H1 (cell line): ENCODE results near the gene PCDHGB5.

ENCODE experiments used
- EP300 ChIP-seq, 2 experiments: IDR thresholded peaks; 1 replicate in 1 of 2; 2 replicates in 1 of 2; pipeline ENCODE4 v1.6.1; 2011 to 2012; ENCODE audit warnings: low read depth in 2 of 2, low read length in 2 of 2, mild to moderate bottlenecking in 2 of 2, borderline replicate concordance in 1 of 2, inconsistent platforms in 1 of 2, moderate library complexity in 1 of 2
- EZH2 ChIP-seq: fragments of 200-600 bp; sonication (generic); IDR thresholded peaks from 2 replicates; pipeline ENCODE4 v1.7.1; 2012; ENCODE audit warnings: low read depth, mild to moderate bottlenecking, moderate library complexity, low read length, inconsistent platforms; ENCODE audit not compliant: severe bottlenecking
- HDAC6 ChIP-seq: IDR thresholded peaks from one replicate; pipeline ENCODE4 v1.7.1; 2012; ENCODE audit warnings: low read depth, mild to moderate bottlenecking, inconsistent platforms, low read length, moderate library complexity
- KDM1A ChIP-seq: fragments of 200-600, 300-600 bp; sonication (generic); IDR thresholded peaks from 2 replicates; pipeline ENCODE4 v1.7.1; 2016; ENCODE audit warnings: mild to moderate bottlenecking, low read length, borderline replicate concordance
- NRF1 ChIP-seq: IDR thresholded peaks from 2 replicates; pipeline ENCODE4 v1.6.1; 2011; ENCODE audit warnings: mild to moderate bottlenecking, low read depth, low read length, improper control_type of control experiment
- POLR2A ChIP-seq, 2 experiments: IDR thresholded peaks; 1 replicate in 1 of 2; 2 replicates in 1 of 2; pipeline ENCODE4 v1.6.1; 2011; ENCODE audit warnings: low read depth in 2 of 2, low read length in 2 of 2, mild to moderate bottlenecking in 2 of 2; ENCODE audit errors: control extremely low read depth in 1 of 2
- POLR2AphosphoS5 ChIP-seq: IDR thresholded peaks from 2 replicates; pipeline ENCODE4 v1.6.1; 2011; ENCODE audit warnings: low read depth, low read length
- RAD21 ChIP-seq, 2 experiments: IDR thresholded peaks in 1 of 2; conservative IDR thresholded peaks in 1 of 2; 2 replicates each; pipeline ENCODE4 v1.6.1; 2011; ENCODE audit warnings: low read depth in 2 of 2, low read length in 2 of 2, improper control_type of control experiment in 1 of 2, inconsistent platforms in 1 of 2, mild to moderate bottlenecking in 1 of 2, moderate library complexity in 1 of 2
- RFX5 ChIP-seq: IDR thresholded peaks from 2 replicates; pipeline ENCODE4 v1.6.1; 2011; ENCODE audit warnings: low read depth, low read length, improper control_type of control experiment, borderline replicate concordance
- SIX5 ChIP-seq: IDR thresholded peaks from 2 replicates; pipeline ENCODE4 v1.6.1; 2011; ENCODE audit warnings: mild to moderate bottlenecking, low read depth, low read length
- SP1 ChIP-seq: IDR thresholded peaks from 2 replicates; pipeline ENCODE4 v1.6.1; 2011; ENCODE audit warnings: low read depth, low read length
- TAF7 ChIP-seq: optimal IDR thresholded peaks from 2 replicates; pipeline ENCODE3; 2011; ENCODE audit warnings: low read depth, mild to moderate bottlenecking, inconsistent platforms, low read length, moderate library complexity, borderline replicate concordance
- TF ChIP-seq, protein P1 (sequence below), 3 experiments: IDR thresholded peaks; 1 replicate in 2 of 3; 2 replicates in 1 of 3; pipeline versions ENCODE4 v1.5.1 to v1.6.1; 2011; ENCODE audit warnings: low read length in 3 of 3, mild to moderate bottlenecking in 3 of 3, inconsistent platforms in 2 of 3, low read depth in 1 of 3, moderate library complexity in 1 of 3; ENCODE audit not compliant: insufficient read depth in 1 of 3; ENCODE audit errors: control extremely low read depth in 1 of 3
- TF ChIP-seq, protein P2 (sequence below): IDR thresholded peaks from 2 replicates; pipeline ENCODE4 v1.6.1; 2011; ENCODE audit warnings: low read length, improper control_type of control experiment

DNA sequence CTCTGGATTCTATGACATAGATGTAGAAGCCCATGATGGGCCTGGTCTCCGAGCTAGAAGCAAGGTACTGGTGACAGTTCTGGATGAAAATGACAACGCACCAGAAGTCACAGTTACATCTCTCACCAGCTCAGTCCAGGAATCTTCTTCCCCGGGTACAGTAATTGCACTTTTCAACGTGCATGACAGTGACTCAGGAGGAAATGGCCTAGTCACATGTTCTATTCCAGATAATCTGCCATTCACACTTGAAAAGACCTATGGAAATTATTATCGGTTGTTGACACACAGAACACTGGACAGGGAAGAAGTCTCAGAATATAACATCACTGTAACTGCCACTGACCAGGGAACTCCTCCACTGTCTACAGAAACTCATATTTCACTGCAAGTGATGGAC lies 41.6 kb upstream of the PCDHGB5 start:
- TF ChIP-seq, protein P1, sequence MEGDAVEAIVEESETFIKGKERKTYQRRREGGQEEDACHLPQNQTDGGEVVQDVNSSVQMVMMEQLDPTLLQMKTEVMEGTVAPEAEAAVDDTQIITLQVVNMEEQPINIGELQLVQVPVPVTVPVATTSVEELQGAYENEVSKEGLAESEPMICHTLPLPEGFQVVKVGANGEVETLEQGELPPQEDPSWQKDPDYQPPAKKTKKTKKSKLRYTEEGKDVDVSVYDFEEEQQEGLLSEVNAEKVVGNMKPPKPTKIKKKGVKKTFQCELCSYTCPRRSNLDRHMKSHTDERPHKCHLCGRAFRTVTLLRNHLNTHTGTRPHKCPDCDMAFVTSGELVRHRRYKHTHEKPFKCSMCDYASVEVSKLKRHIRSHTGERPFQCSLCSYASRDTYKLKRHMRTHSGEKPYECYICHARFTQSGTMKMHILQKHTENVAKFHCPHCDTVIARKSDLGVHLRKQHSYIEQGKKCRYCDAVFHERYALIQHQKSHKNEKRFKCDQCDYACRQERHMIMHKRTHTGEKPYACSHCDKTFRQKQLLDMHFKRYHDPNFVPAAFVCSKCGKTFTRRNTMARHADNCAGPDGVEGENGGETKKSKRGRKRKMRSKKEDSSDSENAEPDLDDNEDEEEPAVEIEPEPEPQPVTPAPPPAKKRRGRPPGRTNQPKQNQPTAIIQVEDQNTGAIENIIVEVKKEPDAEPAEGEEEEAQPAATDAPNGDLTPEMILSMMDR (IDR thresholded peaks at IDR 0.05; ENCODE audit: control extremely low read depth in 1 of 3, insufficient read depth in 1 of 3, low read depth in 1 of 3, low read length in 3 of 3) = no peak
- TF ChIP-seq EZH2 (no peak), POLR2AphosphoS5 (no peak), RFX5 (no peak), KDM1A (no peak), TAF7 (no peak), POLR2A (IDR thresholded peaks at IDR 0.05; ENCODE audit: control extremely low read depth in 1 of 2, low read depth in 2 of 2, low read length in 2 of 2) (no peak), RAD21 (IDR thresholded peaks at IDR 0.05 in 1 of 2, conservative IDR thresholded peaks at IDR 0.05 in 1 of 2; ENCODE audit: low read depth in 2 of 2, low read length in 2 of 2) (no peak), SIX5 (no peak), NRF1 (no peak), EP300 (IDR thresholded peaks at IDR 0.05; ENCODE audit: borderline replicate concordance in 1 of 2, low read depth in 2 of 2, low read length in 2 of 2) (no peak), HDAC6 (no peak), SP1 (no peak)
- TF ChIP-seq, protein P2, sequence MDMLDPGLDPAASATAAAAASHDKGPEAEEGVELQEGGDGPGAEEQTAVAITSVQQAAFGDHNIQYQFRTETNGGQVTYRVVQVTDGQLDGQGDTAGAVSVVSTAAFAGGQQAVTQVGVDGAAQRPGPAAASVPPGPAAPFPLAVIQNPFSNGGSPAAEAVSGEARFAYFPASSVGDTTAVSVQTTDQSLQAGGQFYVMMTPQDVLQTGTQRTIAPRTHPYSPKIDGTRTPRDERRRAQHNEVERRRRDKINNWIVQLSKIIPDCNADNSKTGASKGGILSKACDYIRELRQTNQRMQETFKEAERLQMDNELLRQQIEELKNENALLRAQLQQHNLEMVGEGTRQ = no peak
